22Rv1 (cell line): Measurements from ENCODE around the gene PHACTR1.

Source experiments
- CTCF ChIP-seq: fragments of 450-650 bp; IDR thresholded peaks from 2 replicates; pipeline ENCODE4 v1.5.1; 2017; ENCODE audit warnings: mild to moderate bottlenecking
- ZFX ChIP-seq: fragments of 450-650 bp; IDR thresholded peaks from 2 replicates; pipeline ENCODE4 v1.6.1; 2017; ENCODE audit warnings: antibody characterized with exemption, borderline replicate concordance

GRCh38 chr6:12710921-12711320, 5.6 kb upstream of the PHACTR1 start:
- TF ChIP-seq CTCF (no peak), ZFX (no peak)
